Glomerular endothelial cell (primary cell): ENCODE measurements around the gene CPNE6. TPM values are rescaled to one million over a fixed set of nuclear protein-coding genes. Genes with fewer than 3 reads are reported as not detected.

ENCODE experiments used
- DNase-seq: peaks from one replicate; pipeline ENCODE4 v3.0.0-alpha.2; 2011; ENCODE audit warnings: low read depth, low spot score; ENCODE audit errors: extremely low read depth
- total RNA-seq: library from RNA; depleted of rRNA; stranded (reverse); fragments of >200 nt; gene quantifications from 2 replicates; pipeline ENCODE4 v1.2.3, GENCODE V29; 2015

Gene CPNE6
- total RNA-seq, 1 donor from 2014 or later = not detected

- no peak for DNase-seq
Observed at GRCh38 chr14:24084440-24084839, 13.1 kb downstream of the CPNE6 start.

- no peak for DNase-seq
Observed at GRCh38 chr14:24085215-24085614, 13.9 kb downstream of the CPNE6 start.

- no peak for DNase-seq
Observed at GRCh38 chr14:24086193-24086955, 15.0 kb downstream of the CPNE6 start.

GRCh38 chr14:24087004-24087403, 15.6 kb downstream of the CPNE6 start:
- no peak for DNase-seq

GRCh38 chr14:24088095-24088494, 16.7 kb downstream of the CPNE6 start:
- DNase-seq = no peak

- DNase-seq = no peak
Observed at GRCh38 chr14:24089890-24090289, 18.5 kb downstream of the CPNE6 start.

- no peak for DNase-seq
Observed at GRCh38 chr14:24092110-24092504, 20.7 kb downstream of the CPNE6 start.

- DNase-seq = no peak
Observed at GRCh38 chr14:24092505-24093206, 21.3 kb downstream of the CPNE6 start.

GRCh38 chr14:24093207-24093900, 22.0 kb downstream of the CPNE6 start:
- DNase-seq = no peak

- DNase-seq = no peak
Observed at GRCh38 chr14:24093901-24094840, 22.8 kb downstream of the CPNE6 start, which contains the start of gene PCK2. TSS of gene PCK2 (plus strand) at chr14:24094311. CDS start at chr14:24094406, 95 bp downstream.

GRCh38 chr14:24094841-24095270, 23.5 kb downstream of the CPNE6 start:
- no peak for DNase-seq

GRCh38 chr14:24095271-24096068, 24.1 kb downstream of the CPNE6 start:
- DNase-seq = no peak

- no peak for DNase-seq
Observed at GRCh38 chr14:24096545-24097181, 25.3 kb downstream of the CPNE6 start.

- no peak for DNase-seq
Observed at GRCh38 chr14:24098229-24098926, 27.0 kb downstream of the CPNE6 start.

- no peak for DNase-seq
Observed at GRCh38 chr14:24098927-24099813, 27.8 kb downstream of the CPNE6 start.

GRCh38 chr14:24100197-24100981, 29.0 kb downstream of the CPNE6 start:
- no peak for DNase-seq
